Stimulated activated CD8-positive, alpha-beta memory T cell treated with anti-CD3 and anti-CD28 coated beads, Interleukin-7, amount 100 ng/mL, for 4 hours (primary cell): ENCODE measurements around the gene ADAMTS14.

Experiments
- DNase-seq, 2 donors: peaks; one replicate each; pipeline ENCODE4 v3.0.0-alpha.2; 2020; ENCODE audit warnings: low read depth in 2 of 2

The ADAMTS14 gene

GRCh38 chr10:70785190-70785589 lies 112.9 kb downstream of the ADAMTS14 start, which contains the start of gene TBATA:
TSS of gene TBATA (minus strand) at chr10:70785377. CDS start at chr10:70783379, 1,998 bp downstream.
- DNase-seq: no peak

GRCh38 chr10:70786799-70787415 lies 114.6 kb downstream of the ADAMTS14 start:
- DNase-seq: no peak

GRCh38 chr10:70791386-70792039 lies 119.2 kb downstream of the ADAMTS14 start:
- DNase-seq: no peak

- no peak for DNase-seq
Observed at GRCh38 chr10:70795613-70796012, 123.3 kb downstream of the ADAMTS14 start.

- DNase-seq: no peak
Observed at GRCh38 chr10:70797840-70798239, 125.5 kb downstream of the ADAMTS14 start.

GRCh38 chr10:70799124-70799523 lies 126.8 kb downstream of the ADAMTS14 start:
- DNase-seq: no peak

GRCh38 chr10:70801854-70802253 lies 129.5 kb downstream of the ADAMTS14 start:
- no peak for DNase-seq

- no peak for DNase-seq
Observed at GRCh38 chr10:70803775-70804420, 131.6 kb downstream of the ADAMTS14 start.

- DNase-seq: no peak
Observed at GRCh38 chr10:70804421-70804808, 132.1 kb downstream of the ADAMTS14 start.

- DNase-seq: no peak
Observed at GRCh38 chr10:70805619-70806215, 133.4 kb downstream of the ADAMTS14 start.

GRCh38 chr10:70806841-70807240 lies 134.5 kb downstream of the ADAMTS14 start:
- no peak for DNase-seq

GRCh38 chr10:70807556-70807955 lies 135.2 kb downstream of the ADAMTS14 start:
- no peak for DNase-seq

- DNase-seq: no peak
Observed at GRCh38 chr10:70809011-70809611, 136.8 kb downstream of the ADAMTS14 start.

- DNase-seq: no peak
Observed at GRCh38 chr10:70809726-70810125, 137.4 kb downstream of the ADAMTS14 start.

GRCh38 chr10:70810967-70811366 lies 138.7 kb downstream of the ADAMTS14 start:
- DNase-seq: no peak

- DNase-seq: no peak
Observed at GRCh38 chr10:70811881-70812280, 139.6 kb downstream of the ADAMTS14 start.
